GM18520 (cell line): ENCODE results near the gene PAX7.

Experiments used
- ATAC-seq: cut with Tn5 transposase; IDR thresholded peaks from one replicate; pipeline ENCODE4 v1.9.1; 2021; ENCODE audit not compliant: unreplicated experiment

PAX7 gene

GRCh38 chr1:18618546-18619466, 11.8 kb upstream of the PAX7 start:
- ATAC-seq: no peak

DNA sequence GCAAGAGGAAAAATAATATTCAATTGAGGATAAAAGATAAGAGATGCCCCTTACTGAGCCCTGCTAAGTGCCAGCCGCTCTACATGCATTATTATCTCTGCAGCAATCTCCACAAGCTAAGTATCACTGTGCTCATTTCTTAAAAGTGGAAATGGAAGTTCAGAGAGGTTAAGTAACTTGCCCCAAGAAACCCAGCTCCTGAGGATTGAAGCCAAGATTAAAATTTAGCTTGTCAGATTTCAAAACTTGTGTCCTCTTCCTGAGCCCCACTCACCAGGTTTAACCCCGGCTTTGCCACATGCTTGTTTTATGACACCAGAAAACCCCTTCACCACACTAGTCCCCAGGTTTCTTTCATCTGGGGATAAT, 11.2 kb upstream of the PAX7 start:
- no peak for ATAC-seq

DNA sequence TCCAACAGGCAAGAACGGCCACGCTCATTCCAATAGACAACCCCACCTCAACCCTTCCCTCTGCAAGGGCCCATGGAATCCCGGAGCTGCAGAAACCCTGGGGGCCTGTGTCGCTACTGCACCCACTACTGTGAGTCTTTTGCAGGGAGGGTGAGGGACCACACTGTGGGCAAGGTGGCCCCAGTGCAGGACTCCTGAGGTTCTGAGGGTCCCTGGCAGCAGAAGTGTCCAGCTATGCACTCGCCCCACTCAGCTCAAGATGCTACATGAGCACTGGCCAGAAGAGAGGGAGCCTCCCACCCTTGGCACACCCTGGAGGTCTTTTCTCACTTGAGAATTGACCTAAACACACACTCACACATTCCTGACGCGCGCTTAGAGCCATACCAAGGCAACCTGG, 2.1 kb upstream of the PAX7 start:
- ATAC-seq: no peak

DNA sequence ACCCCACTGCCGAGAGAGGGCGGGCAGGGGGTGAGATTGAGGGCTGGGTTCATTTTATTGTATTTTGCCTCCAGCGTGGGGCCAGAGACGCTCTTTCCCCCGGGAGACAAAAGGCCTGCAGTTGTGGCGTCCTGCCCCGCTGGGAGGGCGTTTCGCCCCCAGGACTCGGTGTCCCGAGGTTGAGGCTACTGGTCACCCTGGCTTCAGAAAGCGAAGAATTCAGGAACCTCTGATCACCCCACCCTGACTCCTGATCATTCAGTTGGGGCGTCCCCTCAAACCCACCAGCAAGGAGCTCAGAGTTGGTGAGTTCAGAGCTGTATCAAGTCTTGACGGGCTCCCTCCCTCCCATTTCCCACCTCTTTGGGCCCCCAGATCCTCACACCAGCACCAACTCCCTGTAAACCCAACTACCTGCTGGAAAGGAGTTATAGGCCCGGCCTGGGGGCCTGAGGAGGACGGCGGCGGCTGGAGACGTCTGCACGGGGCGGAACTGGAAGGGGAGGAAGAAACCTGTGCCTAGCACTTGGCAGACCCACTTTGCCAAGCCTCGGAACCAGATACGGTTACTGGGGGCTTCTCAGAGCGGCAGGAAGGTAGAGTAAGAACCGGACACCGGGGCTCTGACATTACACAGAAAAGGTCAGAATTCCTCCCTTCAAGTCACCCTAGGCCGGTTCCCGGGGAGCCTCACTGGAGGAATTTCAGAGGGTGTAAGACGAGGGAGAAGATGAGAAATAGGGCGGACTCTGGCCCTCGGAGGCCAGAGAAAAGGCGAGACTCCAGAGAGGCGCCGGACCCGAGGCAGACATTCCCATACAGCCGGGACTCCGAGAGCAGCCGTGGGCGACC, 761 bp upstream of the PAX7 start:
- no peak for ATAC-seq

DNA sequence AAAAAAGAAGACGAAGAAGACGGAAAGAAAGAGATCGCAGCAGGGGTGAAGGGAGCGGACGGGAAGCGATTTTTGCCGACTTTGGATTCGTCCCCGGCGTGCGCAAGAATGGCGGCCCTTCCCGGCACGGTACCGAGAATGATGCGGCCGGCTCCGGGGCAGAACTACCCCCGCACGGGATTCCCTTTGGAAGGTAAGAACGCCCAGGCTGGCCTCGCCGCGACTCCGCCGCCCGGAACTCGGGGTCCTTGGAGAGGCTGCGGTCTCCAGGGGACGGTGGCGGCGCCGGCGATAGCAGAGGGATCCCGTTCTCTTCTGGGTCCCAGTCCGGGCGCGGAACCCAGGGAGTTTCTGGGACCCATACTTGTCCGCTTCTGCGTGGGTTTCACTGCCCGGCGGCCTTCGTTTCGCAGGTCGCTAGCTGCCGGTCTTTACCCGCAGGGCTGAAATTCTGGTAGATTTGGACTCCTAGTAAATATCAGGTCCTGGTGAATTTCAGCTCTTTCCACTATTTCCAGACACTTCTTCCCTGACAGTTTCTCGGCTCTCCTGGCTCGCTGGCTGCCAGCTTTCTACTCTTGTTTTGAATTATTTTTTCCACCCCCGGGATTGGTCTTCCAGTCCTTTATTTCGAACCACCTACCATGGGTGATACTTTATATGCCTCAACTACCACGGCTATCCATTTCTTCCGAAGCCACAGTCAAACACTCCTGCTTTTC, 1.0 kb downstream of the PAX7 start:
- no peak for ATAC-seq

- ATAC-seq: no peak
Measured at GRCh38 chr1:18632218-18632588, 1.6 kb downstream of the PAX7 start.

GRCh38 chr1:18632783-18633421, 2.3 kb downstream of the PAX7 start:
- ATAC-seq: no peak

GRCh38 chr1:18633422-18634155, 2.9 kb downstream of the PAX7 start:
- no peak for ATAC-seq

DNA sequence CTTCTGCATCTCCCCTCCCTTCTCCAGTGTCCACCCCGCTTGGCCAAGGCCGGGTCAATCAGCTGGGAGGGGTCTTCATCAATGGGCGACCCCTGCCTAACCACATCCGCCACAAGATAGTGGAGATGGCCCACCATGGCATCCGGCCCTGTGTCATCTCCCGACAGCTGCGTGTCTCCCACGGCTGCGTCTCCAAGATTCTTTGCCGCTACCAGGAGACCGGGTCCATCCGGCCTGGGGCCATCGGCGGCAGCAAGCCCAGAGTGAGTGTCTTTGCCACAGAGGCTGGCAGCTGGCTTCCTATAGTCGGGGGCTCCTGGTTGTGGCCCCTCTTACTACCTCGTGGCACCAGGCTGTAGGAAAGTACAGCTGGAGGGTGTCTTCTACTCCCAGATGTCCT, 3.6 kb downstream of the PAX7 start:
- ATAC-seq: no peak

GRCh38 chr1:18635070-18635577, 4.5 kb downstream of the PAX7 start:
- no peak for ATAC-seq

DNA sequence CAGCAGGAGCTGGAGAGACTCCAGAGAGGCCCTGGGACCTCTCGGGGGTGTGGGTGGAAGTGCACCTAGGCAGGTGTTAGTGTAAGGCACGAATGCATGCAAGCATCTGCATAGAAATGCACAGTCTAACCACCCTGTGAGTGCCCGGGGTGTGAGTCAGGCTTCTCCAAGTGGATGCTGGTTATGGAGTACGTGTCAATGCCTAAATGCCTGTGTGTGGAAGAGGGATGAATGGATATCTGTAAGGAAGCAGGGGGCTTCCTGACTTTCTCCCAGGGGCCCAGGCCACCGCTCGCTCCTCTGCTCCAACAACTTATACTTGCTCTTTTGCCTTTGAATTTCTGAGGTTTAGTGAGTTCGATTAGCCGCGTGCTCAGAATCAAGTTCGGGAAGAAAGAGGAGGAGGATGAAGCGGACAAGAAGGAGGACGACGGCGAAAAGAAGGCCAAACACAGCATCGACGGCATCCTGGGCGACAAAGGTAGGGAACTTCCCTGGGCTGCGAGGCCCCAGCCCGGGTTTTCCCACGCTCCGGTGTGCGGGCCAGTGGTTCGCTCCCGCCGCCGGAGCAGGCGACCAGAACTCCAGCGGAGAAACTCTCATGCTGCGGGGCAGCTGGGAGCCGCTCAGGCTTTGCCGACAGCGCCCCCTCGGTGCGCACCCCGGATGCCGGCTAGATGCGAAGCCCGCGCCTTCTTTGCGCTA, 5.4 kb downstream of the PAX7 start:
- ATAC-seq: no peak

- ATAC-seq: no peak
Measured at GRCh38 chr1:18636596-18637508, 6.2 kb downstream of the PAX7 start.

DNA sequence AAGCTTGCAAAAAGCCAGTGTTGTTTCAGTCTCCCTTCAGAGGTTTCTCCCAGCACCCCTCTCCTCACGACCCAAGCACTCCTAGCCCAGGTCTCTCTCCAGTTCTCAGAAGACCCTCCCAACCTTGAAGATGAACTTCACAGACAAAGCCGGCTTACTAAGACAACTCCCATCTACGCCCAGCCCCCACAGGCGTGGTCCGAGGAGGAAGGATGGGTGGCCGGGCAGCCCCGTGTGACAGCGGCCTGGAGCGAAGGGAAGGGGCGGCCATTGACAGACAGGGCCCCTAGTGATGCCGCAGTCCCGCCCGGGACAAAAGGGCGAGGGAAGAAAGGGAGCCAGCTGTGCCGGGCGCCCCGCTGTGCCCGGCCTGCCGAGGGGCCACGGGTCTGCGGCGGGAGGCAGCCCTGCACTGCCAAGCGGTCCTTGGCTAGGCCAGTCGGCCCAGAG, 6.9 kb downstream of the PAX7 start:
- no peak for ATAC-seq

- no peak for ATAC-seq
Measured at GRCh38 chr1:18637962-18638834, 7.6 kb downstream of the PAX7 start.

DNA sequence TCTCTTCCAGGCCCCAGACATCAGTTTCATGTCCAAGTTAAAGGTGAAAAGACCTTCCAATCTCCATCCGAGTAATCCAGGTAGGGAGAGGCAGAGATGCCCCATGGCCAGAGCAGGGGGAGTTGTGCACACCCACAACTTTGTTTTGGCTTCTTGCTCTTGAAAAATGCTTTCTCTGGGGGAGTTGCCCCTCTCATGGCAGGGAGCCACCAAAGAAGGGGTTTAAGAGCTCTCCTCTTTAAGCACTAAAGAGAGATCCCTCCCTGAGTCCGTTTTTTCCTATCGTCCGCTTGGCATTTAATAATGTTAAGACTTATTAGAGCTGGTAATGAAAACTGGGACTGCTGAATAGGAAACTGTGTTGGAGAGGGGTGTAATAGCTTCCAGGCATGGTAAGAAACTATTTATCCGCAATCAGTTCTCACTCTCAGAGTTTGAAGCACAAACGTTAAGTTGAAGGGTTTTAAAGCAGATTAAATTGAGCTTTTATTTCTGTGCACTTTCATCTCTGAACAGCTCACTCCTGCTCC, 8.3 kb downstream of the PAX7 start:
- no peak for ATAC-seq

- no peak for ATAC-seq
Measured at GRCh38 chr1:18639368-18640055, 8.9 kb downstream of the PAX7 start.
